ENCODE measurements around the gene CLEC16A.
A peak's percentile ranks its signal among the peaks of the same experiment; 100 is the strongest.

CLEC16A gene

DNA sequence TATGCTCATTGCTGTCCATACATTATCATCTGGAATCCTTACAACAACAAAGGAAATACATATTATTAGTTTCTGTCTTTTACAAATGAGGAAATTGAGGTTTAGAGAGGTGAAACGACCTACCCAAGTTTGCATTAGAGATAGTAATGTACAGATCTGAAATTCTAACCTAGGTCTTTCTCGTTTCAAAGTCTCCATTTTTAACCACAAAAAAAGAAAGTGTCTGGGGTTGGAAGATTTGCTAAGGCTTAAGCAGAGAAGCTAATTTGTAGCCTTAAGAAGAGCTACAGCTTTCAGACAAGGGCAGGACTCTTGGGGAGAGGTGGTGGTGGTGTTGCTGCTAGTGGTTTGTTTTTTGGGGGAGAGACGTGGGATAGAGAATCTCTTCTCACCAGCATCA lies 48.2 kb upstream of the CLEC16A start:
- H3K4me1 ChIP-seq (ENCODE audit: control insufficient read depth, low read length): peaks cover 66% of the 10 kb centered on the region
- H3K9me3 ChIP-seq (ENCODE audit: control insufficient read depth, insufficient read depth, low read length): no peaks in the 10 kb centered on the region
- peak overlapping the region; percentile 50 for H3K4me3 ChIP-seq (ENCODE audit: low read length)
- H4K20me1 ChIP-seq (ENCODE audit: control insufficient read depth, insufficient read depth, low read depth, low read length): 0 out of 2 replicates have a peak, but pooled peaks cover 4% of the 10 kb centered on the region
- H3K79me2 ChIP-seq (ENCODE audit: control insufficient read depth, low read length): peaks cover 34% of the 10 kb centered on the region
- peak overlapping the region; percentile 65 for H3K4me2 ChIP-seq (ENCODE audit: low read length)
- peaks cover 28% of the 10 kb centered on the region for H3F3A ChIP-seq (ENCODE audit: control insufficient read depth, insufficient read depth)
- H3K9me2 ChIP-seq (replicated peaks; ENCODE audit: control insufficient read depth, low read length): no peaks in the 10 kb centered on the region
- no peaks in the 10 kb centered on the region for H3K27me3 ChIP-seq (ENCODE audit: control insufficient read depth, low read length)
- no peak for TF ChIP-seq EZH2phosphoT487 (IDR thresholded peaks at IDR 0.05; ENCODE audit: borderline replicate concordance, low read length)
- TF ChIP-seq, protein P1, sequence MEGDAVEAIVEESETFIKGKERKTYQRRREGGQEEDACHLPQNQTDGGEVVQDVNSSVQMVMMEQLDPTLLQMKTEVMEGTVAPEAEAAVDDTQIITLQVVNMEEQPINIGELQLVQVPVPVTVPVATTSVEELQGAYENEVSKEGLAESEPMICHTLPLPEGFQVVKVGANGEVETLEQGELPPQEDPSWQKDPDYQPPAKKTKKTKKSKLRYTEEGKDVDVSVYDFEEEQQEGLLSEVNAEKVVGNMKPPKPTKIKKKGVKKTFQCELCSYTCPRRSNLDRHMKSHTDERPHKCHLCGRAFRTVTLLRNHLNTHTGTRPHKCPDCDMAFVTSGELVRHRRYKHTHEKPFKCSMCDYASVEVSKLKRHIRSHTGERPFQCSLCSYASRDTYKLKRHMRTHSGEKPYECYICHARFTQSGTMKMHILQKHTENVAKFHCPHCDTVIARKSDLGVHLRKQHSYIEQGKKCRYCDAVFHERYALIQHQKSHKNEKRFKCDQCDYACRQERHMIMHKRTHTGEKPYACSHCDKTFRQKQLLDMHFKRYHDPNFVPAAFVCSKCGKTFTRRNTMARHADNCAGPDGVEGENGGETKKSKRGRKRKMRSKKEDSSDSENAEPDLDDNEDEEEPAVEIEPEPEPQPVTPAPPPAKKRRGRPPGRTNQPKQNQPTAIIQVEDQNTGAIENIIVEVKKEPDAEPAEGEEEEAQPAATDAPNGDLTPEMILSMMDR (IDR thresholded peaks at IDR 0.05; ENCODE audit: low read depth, low read length, poor library complexity, severe bottlenecking): no peak
- H3K27ac ChIP-seq (ENCODE audit: low read depth, low read length): peak overlapping the region; percentile 86
- peaks cover 67% of the 10 kb centered on the region for H3K36me3 ChIP-seq (ENCODE audit: control insufficient read depth, low read length)

DNA sequence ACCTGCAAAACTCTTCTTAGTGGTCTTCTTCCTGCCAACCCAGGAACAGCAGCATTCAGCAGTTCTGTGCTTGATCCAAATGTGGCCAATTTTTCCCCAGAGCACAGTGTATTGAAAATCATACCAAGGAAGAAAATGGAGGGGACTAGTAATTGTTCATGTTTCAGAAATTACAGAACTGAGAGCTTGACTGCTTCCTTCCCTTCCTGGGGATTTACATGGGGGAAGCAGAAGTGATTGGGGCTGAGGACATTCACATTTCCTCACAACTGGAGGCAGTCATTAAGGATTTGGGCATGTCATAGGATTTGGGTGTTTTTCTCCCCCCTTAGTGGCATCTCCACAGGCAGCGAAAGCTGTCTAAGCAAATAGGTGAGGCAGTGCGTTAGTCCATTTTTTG lies 47.6 kb upstream of the CLEC16A start:
- Histone ChIP-seq H4K20me1 (ENCODE audit: control insufficient read depth, insufficient read depth, low read depth, low read length) (0 out of 2 replicates have a peak, but pooled peaks cover 4% of the 10 kb centered on the region), H3K27ac (ENCODE audit: low read depth, low read length) (peak overlapping the region; percentile 86), H3K4me3 (ENCODE audit: low read length) (peak overlapping the region; percentile 50), H3K27me3 (ENCODE audit: control insufficient read depth, low read length) (no peaks in the 10 kb centered on the region), H3K4me1 (ENCODE audit: control insufficient read depth, low read length) (peaks cover 61% of the 10 kb centered on the region), H3K9me2 (replicated peaks; ENCODE audit: control insufficient read depth, low read length) (no peaks in the 10 kb centered on the region), H3K79me2 (ENCODE audit: control insufficient read depth, low read length) (peaks cover 34% of the 10 kb centered on the region), H3K4me2 (ENCODE audit: low read length) (peak overlapping the region; percentile 65), H3F3A (ENCODE audit: control insufficient read depth, insufficient read depth) (peaks cover 24% of the 10 kb centered on the region), H3K36me3 (ENCODE audit: control insufficient read depth, low read length) (peaks cover 71% of the 10 kb centered on the region), H3K9me3 (ENCODE audit: control insufficient read depth, insufficient read depth, low read length) (no peaks in the 10 kb centered on the region)
- TF ChIP-seq EZH2phosphoT487 (IDR thresholded peaks at IDR 0.05; ENCODE audit: borderline replicate concordance, low read length): no peak
- TF ChIP-seq, protein P1 (IDR thresholded peaks at IDR 0.05; ENCODE audit: low read depth, low read length, poor library complexity, severe bottlenecking): no peak

DNA sequence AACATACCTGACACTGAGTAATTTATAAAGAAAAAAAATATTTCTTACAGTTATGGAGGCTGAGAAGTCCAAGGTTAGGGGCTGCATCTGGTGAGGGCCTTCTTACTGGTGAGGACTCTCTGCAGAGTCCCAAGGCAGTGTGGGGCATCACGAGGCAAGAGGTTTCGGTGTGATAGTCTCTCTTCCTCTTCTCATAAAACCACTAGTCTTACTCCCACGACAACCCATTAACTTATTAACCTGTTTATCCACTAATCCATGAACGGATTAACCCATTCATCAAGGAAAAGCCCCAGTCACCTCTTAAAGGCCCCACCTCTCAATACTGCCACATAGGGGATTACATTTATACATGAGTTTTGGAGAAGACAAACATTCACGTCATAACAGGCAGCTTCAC lies 47.2 kb upstream of the CLEC16A start:
- Histone ChIP-seq H3K36me3 (ENCODE audit: control insufficient read depth, low read length) (peaks cover 74% of the 10 kb centered on the region), H3K27me3 (ENCODE audit: control insufficient read depth, low read length) (no peaks in the 10 kb centered on the region), H3K4me3 (ENCODE audit: low read length) (peak overlapping the region; percentile 50; the same call in 1 of the 2 replicates), H3K4me2 (ENCODE audit: low read length) (peak overlapping the region; percentile 65), H3K9me2 (replicated peaks; ENCODE audit: control insufficient read depth, low read length) (no peaks in the 10 kb centered on the region), H4K20me1 (ENCODE audit: control insufficient read depth, insufficient read depth, low read depth, low read length) (0 out of 2 replicates have a peak, but pooled peaks cover 4% of the 10 kb centered on the region), H3K4me1 (ENCODE audit: control insufficient read depth, low read length) (peaks cover 57% of the 10 kb centered on the region), H3K9me3 (ENCODE audit: control insufficient read depth, insufficient read depth, low read length) (no peaks in the 10 kb centered on the region), H3K79me2 (ENCODE audit: control insufficient read depth, low read length) (peaks cover 33% of the 10 kb centered on the region), H3K27ac (ENCODE audit: low read depth, low read length) (peak overlapping the region; percentile 86), H3F3A (ENCODE audit: control insufficient read depth, insufficient read depth) (peaks cover 23% of the 10 kb centered on the region)
- TF ChIP-seq EZH2phosphoT487 (IDR thresholded peaks at IDR 0.05; ENCODE audit: borderline replicate concordance, low read length): no peak
- TF ChIP-seq, protein P1 (IDR thresholded peaks at IDR 0.05; ENCODE audit: low read depth, low read length, poor library complexity, severe bottlenecking): no peak
